ENCODE data around the gene UGT1A10.

DNA sequence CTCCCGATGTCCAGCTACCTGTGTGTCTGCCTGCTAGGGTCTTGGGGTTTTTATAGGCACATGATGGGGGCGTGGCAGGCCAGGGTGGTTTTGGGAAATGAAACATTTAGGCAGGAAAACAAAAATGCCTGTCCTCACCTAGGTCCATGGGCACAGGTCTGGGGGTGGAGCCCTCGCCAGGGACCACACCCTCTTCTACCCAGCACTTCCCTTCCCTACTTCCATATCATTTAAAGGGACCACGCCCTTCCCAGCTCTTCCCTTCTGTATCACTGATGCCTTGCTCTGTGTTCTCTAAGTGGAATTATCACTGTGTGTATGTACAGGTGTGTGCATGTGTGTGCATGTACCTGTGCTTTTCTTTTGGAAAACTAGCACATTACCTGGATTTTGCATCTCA lies 130.2 kb downstream of the UGT1A10 start:
- TF ChIP-seq, protein P1, sequence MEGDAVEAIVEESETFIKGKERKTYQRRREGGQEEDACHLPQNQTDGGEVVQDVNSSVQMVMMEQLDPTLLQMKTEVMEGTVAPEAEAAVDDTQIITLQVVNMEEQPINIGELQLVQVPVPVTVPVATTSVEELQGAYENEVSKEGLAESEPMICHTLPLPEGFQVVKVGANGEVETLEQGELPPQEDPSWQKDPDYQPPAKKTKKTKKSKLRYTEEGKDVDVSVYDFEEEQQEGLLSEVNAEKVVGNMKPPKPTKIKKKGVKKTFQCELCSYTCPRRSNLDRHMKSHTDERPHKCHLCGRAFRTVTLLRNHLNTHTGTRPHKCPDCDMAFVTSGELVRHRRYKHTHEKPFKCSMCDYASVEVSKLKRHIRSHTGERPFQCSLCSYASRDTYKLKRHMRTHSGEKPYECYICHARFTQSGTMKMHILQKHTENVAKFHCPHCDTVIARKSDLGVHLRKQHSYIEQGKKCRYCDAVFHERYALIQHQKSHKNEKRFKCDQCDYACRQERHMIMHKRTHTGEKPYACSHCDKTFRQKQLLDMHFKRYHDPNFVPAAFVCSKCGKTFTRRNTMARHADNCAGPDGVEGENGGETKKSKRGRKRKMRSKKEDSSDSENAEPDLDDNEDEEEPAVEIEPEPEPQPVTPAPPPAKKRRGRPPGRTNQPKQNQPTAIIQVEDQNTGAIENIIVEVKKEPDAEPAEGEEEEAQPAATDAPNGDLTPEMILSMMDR (IDR thresholded peaks at IDR 0.05; ENCODE audit: low read depth, low read length, poor library complexity, severe bottlenecking) = no peak
- TF ChIP-seq EZH2phosphoT487 (IDR thresholded peaks at IDR 0.05; ENCODE audit: borderline replicate concordance, low read length) = no peak

Measured in DOHH2 (cell line).